NCI-H1092 (cell line): Measurements from ENCODE around the gene LSP1.

Experiments used
- DNase-seq: peaks from one replicate; lab custom pipeline; 2025; lab: John Stamatoyannopoulos, UW

Gene LSP1

DNA sequence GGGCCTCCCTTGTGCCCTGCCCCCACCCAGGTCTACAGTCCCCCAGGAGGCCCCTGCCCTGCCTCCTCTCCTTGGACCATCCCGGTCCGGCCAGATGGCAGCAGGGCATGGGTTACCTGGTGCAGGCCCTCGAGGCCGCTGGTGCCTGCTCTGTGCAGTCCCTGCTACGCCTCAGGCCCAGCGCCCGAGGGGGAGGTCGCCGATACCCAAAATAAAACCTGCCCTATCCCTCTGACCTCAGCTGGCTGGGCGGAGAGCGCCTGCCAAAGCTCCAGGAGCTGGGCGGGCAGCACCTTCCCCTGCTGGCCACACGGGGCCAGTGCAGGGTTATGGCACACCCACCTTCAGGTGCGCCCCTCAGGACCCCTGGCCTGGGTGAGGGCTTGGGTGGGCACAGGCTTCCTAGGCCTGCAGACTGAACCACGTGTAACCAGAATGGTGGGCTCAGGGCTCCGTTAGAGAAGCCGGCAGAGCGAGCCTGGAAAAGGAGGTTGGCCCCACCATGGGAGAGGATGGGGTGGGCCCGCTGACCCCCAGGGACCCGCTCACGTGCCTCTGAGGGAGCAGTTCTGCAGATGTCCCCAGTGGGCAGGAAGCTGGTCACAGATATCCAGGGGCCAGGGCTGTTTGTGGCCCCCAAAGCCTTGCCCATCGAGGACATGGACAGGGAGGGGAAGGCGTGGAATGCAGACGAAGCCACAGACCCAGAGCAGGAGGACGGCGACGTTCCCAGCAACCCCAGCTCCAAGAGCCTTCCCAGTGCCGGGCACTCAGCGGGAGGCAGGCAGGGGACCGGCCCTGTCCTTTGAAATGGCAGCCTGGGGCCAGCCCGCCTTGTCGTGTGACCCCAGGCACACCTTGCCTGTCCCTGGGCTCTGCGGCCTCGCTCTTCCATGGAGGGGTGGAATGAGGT lies 64.9 kb downstream of the LSP1 start:
- DNase-seq = no peak

DNA sequence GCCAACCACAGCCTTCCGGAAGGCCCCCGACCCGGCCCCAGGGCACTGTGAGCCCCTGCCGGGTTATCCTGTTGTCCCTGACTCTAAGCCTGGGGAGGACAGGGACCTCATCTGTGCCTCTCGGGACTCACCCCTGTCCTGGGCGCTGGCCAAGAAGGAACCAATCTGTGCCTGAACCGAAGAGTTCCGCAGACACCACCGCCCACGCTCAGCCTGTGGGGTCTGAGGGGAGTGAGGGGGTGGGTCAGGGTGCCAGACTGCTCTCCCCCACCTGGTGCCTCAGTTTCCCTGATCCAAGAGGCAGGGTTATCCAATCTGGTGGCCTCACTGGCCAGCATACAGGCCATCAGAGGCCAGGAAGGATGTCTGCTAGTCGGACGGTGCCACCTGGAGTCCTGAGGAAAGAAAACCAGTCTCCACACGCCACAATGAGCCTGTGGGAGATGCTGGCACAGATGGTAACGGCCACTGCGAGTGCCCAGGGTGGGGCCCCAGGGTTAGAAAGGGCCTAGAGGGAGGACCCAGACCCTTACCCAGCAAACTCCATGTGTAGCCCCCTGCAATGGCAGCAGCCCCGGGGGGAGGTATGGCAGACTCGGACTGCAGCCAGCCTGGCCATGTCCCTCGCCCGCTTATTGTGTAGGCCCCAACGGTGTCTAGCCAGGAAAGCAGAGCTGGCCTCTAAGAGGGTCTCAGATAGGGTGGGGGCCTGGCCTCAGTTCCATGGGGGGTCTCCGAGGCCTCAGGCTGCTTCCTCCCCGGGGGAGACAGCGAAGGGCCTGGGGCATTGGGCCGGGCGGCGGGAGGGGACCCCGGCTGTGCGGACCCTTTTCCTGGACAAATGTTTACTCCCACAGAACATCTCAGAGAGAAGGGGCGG lies 65.8 kb downstream of the LSP1 start:
- DNase-seq = no peak

DNA sequence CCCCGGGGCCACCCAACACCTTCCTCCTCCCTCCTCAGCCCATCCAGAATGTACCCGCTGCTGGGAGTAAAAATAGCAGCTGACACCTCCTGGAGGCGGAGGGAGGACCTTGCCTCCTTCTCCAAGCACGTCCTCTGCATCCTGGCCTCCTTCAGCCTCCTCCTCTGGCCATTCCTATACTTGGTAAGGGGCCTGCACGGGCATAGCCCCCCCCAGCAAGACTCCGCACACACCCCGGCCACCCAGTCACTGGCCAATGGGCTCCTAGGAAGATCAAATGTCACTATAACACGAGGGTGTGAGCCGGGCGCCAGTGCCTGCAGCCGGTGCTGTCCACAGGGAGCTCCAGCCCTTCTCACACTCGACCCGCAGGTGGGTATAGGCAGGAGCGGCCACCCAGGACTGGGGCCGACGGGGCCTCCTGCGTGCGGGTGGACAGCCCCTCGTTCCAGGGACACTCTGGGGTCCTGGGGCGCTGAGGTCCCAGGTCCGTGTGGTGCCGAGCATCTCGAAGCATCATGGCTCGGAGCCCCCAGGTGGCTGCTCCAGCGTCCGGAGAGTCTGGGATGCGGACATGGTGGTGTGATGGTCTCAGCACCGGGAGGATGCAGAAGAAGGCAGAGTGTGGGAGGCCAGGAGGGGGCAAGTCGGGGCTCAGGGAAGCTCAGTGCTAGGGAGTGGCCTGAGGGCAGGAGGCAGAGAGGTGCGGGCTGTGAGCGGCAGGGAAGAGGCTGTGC lies 66.7 kb downstream of the LSP1 start, which contains the start of gene TNNT3:
Gene TNNT3, plus strand, starts transcription at position 313 of the 737 bp plus-strand sequence. CDS start 3,172 bp downstream, outside the sequence.
- DNase-seq = no peak

DNA sequence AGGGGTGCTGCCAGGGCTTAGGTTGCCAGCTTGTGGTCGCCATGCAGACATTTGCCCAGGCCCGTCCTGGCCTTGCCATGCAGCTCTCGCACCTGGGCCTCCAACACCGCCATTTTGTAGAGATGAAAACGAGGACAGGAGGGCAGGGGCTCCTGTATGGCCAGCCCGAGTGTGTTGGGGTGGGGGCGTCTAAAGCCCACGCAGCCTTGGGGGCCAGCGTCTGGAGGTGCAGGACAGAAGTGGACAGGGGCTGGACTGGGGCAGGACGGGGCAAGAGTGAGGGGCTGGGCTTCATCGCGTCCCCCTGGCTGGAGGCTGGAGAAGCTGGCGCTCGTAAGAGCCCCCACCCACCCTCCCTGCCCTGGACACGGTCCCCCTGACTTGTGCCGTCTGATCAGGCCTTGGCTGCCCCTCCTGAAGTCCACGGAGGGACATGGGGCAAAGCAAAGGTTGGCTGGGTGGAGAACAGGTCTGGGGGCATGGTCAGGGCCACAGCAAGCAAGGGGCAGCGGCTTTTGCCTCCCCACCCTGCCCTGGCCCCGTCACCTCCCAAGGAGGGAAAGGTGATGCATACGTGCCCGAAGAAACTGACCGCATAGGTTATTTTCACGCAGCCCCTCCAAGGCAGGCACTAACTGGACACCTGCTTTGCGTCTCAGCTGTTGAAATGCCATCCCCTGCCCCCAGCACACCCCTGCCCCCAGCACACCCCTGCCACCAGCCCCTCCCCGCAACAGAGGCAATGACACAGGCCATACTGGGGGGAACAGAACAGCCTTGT lies 67.4 kb downstream of the LSP1 start:
- no peak for DNase-seq

DNA sequence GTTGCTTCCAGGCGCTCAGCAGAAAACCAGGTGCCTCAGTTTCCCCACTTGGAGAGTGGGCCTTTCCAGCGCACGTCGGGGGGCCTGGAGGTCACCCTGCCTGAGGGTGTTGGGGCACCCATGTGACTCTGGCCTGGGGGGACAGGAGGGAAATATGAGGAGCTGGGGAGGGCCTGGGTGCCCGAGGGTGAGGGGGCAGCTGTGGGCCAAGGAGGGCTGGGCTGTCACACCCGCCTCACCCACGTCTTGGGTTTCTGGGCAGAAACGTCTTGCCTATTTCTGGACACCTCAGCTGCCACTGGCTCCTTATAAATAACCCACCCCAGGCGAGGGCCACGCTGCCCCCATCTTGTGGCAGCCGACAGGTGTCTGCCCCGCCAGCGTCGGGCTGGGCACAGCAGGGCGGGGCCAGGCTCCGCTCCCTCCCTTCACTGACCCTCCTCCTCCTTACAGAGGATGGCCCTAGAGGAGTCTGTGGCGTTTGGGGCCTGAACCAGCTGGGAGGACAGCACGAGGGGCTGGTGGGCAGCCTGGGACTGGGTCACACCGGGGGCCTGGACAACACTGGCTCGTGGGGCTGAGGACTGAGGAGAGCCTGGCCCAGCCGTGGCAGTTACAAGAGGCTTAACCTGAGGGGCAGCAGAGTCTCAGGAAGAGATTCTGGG lies 68.2 kb downstream of the LSP1 start:
- no peak for DNase-seq

DNA sequence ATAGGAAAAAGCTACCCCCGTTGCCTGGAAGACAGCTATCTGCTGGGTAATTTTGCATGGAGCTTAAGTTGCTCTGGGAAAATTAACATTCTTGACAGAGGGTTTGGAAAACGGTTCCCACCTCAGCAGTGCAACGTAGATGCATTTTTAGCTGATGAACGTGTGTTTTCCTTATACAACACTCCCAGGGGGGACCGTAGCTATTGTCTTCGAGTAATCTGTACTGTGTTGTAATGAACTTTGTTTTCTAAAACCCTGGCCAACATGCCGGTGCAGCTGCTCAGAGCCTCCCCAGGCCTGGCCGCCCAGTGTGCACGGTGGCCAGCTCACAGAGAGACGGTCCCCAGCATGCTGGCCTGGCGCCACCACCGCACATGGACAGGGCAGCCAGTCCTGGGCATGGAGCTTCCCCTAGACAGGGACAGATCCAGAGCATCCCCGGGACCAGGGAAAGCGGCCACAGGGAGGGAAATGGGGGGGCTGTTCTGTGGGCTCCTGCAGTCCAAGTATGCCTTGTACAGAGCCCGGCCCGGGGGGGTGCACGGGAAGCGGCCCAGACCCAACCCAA lies 68.8 kb downstream of the LSP1 start:
- no peak for DNase-seq

DNA sequence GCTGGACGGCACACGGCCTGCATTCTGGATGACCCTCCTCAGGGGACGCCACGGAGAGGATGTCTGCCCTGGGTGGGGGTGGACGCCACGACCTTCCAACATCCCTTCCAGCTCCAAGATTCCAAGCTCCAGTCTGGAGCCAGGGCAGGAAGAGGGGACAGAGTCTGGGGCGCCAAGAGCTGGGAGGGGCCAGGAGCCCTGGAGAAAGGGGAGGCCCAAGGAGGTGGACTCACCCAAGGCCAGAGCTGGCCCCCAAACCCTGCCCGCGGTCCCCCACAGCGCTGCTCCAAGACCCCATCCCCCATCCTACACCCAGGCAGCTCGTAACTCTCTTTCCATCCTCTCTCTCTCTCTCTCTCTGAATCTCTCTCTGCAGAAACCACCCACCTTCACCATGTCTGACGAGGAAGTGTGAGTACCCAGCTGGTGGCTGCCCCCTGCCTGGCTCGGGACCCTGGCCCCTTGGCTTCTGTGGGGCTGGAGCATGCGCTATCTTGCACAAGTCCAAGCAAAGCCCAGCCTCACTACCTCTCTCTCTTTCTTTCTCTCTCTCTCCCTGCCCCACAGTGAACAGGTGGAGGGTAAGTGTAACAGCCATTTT lies 69.7 kb downstream of the LSP1 start:
- no peak for DNase-seq

DNA sequence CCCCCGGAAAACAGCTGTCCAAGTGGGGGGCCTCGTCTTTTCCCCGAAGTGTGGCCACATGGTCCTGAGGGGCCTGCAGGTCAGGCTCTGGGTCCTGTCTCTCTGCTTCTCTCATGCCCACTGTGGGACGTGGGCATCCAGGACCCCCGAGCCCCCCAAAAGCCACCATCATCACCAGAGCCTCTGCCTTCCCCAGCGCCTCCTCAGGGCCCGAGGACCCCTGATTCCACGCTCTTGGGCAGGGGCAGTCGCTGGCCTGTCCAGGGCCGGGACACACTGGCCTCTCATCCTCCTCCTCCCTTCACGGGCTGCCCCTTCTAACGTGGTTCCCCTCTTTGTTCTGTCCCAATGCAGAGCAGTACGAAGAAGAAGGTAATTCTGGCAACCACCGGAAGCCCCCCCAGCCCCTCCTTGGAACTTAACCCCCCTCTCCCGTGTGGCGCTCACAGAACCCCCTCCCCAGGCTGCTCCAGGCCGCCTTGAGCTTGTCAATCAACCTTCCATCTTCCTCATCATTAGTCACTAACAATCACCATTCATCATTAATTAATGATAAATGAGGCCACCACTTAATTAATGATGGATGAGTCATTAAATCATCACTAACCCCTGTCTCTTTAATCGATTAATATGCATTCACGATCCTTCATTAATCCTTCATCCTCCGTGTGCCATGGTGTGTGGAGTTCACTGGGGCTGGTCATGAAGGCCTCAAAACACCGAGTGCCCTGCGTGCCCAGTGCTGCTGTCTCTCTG lies 70.5 kb downstream of the LSP1 start:
- no peak for DNase-seq

DNA sequence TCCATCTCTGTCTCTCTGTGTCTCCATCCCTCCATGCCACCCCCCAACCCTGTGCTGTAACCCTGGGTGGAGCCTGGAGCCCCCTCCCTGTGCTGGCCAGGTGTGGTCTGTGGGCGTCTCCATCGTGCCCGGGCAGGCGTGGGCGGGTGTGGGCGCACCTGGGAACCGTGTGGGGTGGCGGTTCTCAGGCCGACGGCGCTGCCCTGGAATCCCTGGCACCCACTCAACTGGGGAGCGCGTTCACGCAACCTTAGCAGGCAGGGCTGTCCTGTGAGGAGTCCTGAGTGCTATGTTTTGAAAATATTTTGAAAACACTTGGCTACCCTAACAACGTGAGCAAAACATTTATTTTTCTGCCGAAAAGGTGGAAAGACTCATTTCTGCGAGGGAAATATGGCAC lies 71.3 kb downstream of the LSP1 start:
- no peak for DNase-seq

DNA sequence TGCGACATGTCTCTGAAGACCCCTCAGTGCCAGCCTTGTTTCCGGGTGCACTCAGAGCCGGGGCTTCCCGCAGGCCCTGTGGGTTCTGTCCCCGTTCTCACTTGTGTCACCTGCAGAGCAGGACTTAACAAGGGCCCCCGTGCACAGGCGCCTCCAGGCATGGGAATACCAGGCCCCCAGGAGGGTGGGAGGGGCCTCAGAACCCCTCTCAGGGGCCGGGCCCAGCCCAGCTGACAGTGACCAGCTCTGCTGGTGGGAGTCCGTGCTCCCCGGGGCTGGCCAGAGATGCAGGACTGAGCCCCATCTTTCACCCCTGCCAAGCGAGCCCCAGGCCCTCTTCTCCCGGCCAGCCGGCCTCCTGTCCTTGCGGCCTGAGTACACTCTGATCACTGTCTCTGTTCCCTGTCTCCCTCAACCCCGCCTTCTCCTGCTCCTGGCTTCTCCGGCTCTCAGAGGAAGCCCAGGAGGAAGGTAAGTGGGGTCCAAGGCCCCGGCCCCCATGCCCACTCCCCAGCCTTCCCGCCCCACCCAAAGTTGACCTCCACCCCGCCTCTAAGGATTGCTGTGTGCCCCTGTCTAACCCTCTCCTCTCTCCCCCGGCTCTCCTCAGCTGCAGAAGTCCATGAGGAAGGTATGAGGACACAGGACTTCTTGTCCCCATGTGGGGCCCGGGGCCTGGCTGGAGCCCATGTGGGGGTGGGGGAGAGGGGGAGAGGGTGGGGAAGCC lies 71.9 kb downstream of the LSP1 start:
- DNase-seq = no peak

DNA sequence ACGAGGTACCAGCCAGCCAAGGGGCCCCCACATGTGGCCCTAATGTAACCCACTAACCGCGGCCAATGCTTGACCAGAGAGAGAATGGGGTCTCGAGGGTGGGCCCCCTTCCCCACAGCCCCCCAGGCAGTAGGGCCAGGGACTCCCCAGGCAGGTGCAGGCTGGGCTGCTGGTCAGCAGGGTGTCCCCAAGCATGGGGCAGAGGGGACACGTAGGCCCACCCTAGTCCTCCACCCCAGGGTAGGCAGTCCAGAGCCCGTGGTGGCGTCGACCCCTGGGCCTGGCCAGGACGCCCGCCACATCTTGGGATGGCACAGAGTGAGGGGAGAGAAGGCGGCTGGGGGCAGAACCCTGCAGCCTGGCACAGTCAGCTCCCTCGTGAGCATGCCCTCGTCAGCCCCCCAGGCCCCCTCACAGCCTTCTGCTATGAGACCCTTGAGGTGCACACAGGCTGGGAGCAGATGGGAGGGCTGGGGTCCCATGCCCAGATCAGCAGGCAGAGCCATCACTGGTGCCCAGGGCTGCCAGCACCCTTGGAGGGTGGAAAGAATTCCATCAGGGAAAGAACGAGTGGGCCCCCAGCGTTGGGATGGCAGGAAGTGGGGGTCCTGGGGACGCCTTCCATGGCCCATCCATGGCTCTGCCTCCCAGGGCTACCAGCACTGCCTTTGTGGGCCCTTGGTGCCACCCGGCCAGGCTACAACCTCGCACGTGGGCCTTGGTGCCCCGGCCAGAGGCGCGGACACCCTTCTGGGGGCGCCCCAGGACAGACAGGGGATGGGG lies 72.7 kb downstream of the LSP1 start:
- DNase-seq = no peak

DNA sequence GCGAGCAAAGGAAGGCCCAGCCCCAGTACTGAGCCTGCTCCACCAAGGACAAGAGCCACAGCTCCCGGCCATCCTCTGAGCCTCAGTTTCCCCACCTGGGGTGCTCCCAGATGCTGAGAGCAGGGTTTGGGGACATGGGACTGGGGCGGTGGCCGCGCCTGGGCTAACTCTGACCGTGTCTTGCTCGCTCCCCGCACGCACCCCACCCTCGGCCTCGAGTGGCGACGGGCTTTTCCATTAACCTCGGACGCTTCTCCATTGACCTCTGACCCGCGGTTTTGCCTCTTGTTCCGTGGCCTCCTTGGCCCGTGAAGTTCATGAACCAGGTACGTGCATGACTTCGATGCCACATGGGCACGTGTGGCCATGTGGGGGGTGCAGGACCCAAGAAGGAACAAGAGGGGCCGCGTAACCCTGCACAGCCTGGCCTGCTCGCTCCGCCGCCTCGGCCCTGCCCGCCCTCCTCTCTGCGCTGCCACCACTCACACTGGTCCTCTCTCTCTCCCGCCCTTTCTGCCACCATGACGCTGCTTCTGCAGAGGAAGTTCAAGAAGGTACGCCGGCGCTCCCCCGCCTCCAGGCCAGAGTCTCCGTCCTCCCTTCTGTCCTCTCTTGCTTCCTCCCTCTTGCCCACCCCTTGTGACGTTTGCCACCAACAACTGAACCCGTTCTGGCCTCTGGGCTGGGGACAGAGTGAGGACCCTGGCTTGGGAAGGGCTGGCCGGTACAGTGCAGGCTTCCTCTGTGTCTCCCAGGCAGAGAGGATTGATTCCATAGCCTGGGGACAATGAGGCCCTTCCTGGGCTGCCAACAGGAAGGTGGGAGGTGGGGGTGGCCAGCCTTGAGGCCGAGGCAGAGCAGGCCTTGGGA lies 73.5 kb downstream of the LSP1 start:
- DNase-seq = no peak

DNA sequence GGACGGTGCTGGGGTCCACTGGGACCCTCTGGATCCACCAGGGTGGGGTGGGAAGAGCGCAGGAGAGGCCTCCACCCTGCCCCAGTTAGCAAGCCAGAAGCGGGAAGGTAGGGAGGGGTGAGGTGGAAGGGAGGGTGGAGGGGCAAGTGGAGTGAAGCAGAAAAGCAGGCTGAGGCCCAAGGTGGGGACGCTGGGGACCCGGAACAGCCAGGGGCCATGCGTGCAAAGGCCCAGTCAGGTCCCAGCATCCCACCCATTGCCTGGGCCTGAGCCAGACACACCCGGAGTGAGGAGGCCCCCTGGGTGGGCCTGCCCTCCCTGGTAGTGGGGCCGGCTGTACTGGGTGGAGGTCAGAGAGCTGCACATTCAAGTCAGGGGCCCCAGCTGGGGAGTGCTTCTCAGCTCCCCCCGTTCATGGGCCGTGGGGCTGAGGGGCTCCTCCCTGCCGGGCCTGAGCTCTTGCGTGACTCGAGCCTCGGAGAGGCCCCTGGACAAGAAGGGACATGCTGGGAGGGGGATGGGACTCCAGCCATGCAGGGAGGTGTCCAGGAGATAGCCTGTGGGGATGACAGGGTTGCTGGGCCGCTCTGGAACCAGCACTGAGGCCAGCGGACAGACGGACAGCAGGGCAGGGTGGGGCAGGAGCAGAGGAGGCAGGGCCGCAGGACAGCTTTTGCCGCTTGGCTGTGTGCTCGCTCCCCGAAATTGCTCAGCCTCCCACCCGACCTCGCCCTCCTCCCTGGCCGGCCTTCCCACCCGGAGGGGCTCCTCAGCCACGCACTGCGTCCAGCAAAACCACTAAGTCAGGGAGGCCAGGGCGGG lies 74.4 kb downstream of the LSP1 start:
- DNase-seq = no peak

DNA sequence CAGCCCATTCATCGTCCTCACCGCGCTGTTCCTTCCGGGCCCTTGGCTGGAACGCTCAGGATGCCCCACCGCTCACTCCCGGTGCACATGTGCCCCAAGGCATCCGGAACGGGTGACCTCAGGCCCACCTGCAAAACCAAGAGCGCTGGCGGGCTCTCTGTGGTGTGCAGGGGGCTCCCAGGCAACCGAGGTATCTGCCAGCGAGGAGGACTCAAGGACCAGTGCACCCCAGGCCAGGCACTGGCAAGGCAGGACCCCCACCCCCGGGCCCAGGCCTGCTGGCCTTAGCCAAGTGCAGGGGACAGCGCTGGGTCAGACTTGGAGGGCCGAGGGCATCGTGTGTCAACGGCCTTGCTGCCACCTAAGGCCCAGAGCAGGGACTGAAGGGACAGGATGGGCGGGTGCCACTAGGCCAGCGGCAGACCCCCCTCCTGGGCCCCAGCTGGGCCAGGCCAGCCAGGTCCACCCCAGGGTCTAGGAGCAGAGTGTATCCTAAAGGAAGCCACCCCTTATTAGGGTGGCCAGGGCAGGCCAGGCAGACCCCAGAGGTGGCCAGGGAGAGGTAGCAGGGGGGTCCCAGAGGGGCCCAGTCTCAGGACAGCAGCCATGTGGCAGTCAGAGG lies 75.1 kb downstream of the LSP1 start:
- no peak for DNase-seq

DNA sequence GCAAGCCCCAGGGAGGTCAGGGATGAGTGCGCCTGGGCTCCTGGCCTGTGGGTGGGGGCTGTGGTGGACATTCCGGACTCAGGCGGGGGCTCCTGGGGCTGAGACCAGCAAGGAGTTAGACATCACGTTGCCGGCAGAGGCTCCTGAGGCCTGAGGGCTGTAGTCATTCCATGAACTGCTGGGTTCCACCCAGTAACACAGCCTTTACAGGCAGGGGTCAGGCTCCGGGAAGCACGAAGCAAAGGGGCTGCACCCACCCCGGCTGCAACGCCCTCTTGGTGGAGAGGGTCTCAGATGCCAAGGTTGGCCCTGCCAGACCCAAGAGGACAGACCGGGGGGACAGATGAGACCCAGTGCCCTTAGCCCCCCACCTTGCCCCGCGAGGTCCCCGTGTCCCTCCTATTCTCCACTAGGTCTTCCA lies 75.6 kb downstream of the LSP1 start:
- DNase-seq = no peak
